HG03565 (cell line): ENCODE results near the gene PRRC2A.
A peak's percentile ranks its signal among the peaks of the same experiment; 100 is the strongest.
"Not testable (repeated sequence)": the region's sequence is repeated elsewhere in the genome, so short reads cannot be mapped to it uniquely, and the experiment has no call there.

Source experiments
- ATAC-seq: cut with Tn5 transposase; IDR thresholded peaks from one replicate; pipeline ENCODE4 v1.9.1; 2021; ENCODE audit warnings: mild to moderate bottlenecking, moderate library complexity; ENCODE audit not compliant: unreplicated experiment

PRRC2A gene

GRCh38 chr6:31585491-31585890 is 35.0 kb upstream of the PRRC2A start:
- ATAC-seq: no peak

GRCh38 chr6:31586008-31586407 is 34.5 kb upstream of the PRRC2A start, which contains the start of gene LST1:
Gene LST1, plus strand, starts transcription at chr6:31586277. Its CDS starts 1,023 bp downstream, at chr6:31587300.
- ATAC-seq: no peak

GRCh38 chr6:31586599-31587281 is 33.8 kb upstream of the PRRC2A start:
- ATAC-seq: no peak

- ATAC-seq: no peak
These were observed 32.4 kb upstream of the PRRC2A start for GRCh38 chr6:31587791-31588777.

- ATAC-seq: no peak
These were observed 31.5 kb upstream of the PRRC2A start for GRCh38 chr6:31588871-31589650.

- not testable (repeated sequence) for ATAC-seq
These were observed 29.8 kb upstream of the PRRC2A start for GRCh38 chr6:31590691-31591090.

- ATAC-seq: no peak
These were observed 28.1 kb upstream of the PRRC2A start for GRCh38 chr6:31592396-31592771.

GRCh38 chr6:31597006-31597405 is 23.5 kb upstream of the PRRC2A start:
- ATAC-seq: no peak

GRCh38 chr6:31607317-31607716 is 13.2 kb upstream of the PRRC2A start:
- ATAC-seq: no peak

GRCh38 chr6:31609519-31610406 is 10.8 kb upstream of the PRRC2A start:
- no peak for ATAC-seq

GRCh38 chr6:31610968-31611367 is 9.5 kb upstream of the PRRC2A start:
- no peak for ATAC-seq

- ATAC-seq: no peak
These were observed 6.4 kb upstream of the PRRC2A start for GRCh38 chr6:31614075-31614619.

- ATAC-seq: no peak
These were observed 5.6 kb upstream of the PRRC2A start, which contains the start of gene AIF1 for GRCh38 chr6:31614684-31615578. Gene AIF1, plus strand, starts transcription at chr6:31615234. Its CDS starts 96 bp downstream, at chr6:31615330.

GRCh38 chr6:31615748-31616147 is 4.8 kb upstream of the PRRC2A start:
- ATAC-seq: no peak

GRCh38 chr6:31617010-31617409 is 3.5 kb upstream of the PRRC2A start:
- no peak for ATAC-seq

GRCh38 chr6:31619805-31620585 is 520 bp upstream of the PRRC2A start:
- ATAC-seq: peak; percentile 76

- ATAC-seq: no peak
These were observed 915 bp downstream of the PRRC2A start for GRCh38 chr6:31621320-31621939.
